GM12865 (cell line): ENCODE measurements around the gene LENEP.

Source experiments
- DNase-seq: peaks from one replicate; pipeline ENCODE4 v3.0.0; 2010; ENCODE audit warnings: low read depth
- H3K4me3 ChIP-seq: 2 replicates; pipeline ENCODE4 v1.5.1; 2011; ENCODE audit warnings: mild to moderate bottlenecking, low read depth, low read length, control low read depth
- CTCF ChIP-seq: IDR thresholded peaks from 2 replicates; pipeline ENCODE4 v1.5.1; 2011; ENCODE audit warnings: low read length, control low read depth, low read depth, inconsistent platforms; ENCODE audit not compliant: insufficient read depth; ENCODE audit errors: missing control alignments

LENEP gene

GRCh38 chr1:155014709-155015508 is 21.5 kb downstream of the LENEP start:
- DNase-seq, result no peak
- TF ChIP-seq CTCF, result no peak
- H3K4me3 ChIP-seq, result no peak overlapping the region

- no peak overlapping the region for H3K4me3 ChIP-seq
- no peak for DNase-seq
- TF ChIP-seq CTCF, result no peak
Observed at GRCh38 chr1:155015527-155016230, 22.3 kb downstream of the LENEP start.

GRCh38 chr1:155016231-155016831 is 22.9 kb downstream of the LENEP start:
- no peak overlapping the region for H3K4me3 ChIP-seq
- no peak for DNase-seq
- no peak for TF ChIP-seq CTCF

- TF ChIP-seq CTCF, result peak; percentile 100
Observed at GRCh38 chr1:155017041-155017945, 23.9 kb downstream of the LENEP start.

GRCh38 chr1:155017946-155018316 is 24.5 kb downstream of the LENEP start:
- peak overlapping the region; percentile 36 for H3K4me3 ChIP-seq
- no peak for TF ChIP-seq CTCF
- no peak for DNase-seq

More at GRCh38 chr1:155017041-155017945, 23.9 kb downstream of the LENEP start:
- peak; percentile 90 for DNase-seq
- peak overlapping the region; percentile 38 for H3K4me3 ChIP-seq

- H3K4me3 ChIP-seq, result no peak overlapping the region
- DNase-seq, result no peak
- no peak for TF ChIP-seq CTCF
Observed at GRCh38 chr1:155018617-155019348, 25.4 kb downstream of the LENEP start.
